Parathyroid adenoma (tissue), 2 donors: Measurements from ENCODE around the gene OR10A3.

ENCODE experiments used
- H2AFZ ChIP-seq: fragments of 300-600 bp; sonication (generic); one replicate; pipeline ENCODE4 v1.7.0; 2017; ENCODE audit warnings: antibody characterized with exemption, mild to moderate bottlenecking
- H3K27ac ChIP-seq: fragments of 300-600 bp; sonication (generic); one replicate; pipeline ENCODE4 v1.7.0; 2017
- H3K27me3 ChIP-seq: fragments of 300-600 bp; sonication (generic); one replicate; pipeline ENCODE4 v1.7.0; 2017; ENCODE audit warnings: low read length; ENCODE audit not compliant: control insufficient read depth, insufficient read depth
- H3K36me3 ChIP-seq: fragments of 300-600 bp; sonication (generic); one replicate; pipeline ENCODE4 v1.7.0; 2017; ENCODE audit warnings: low read length; ENCODE audit not compliant: control insufficient read depth, insufficient read depth
- H3K4me1 ChIP-seq: fragments of 300-600 bp; sonication (generic); one replicate; pipeline ENCODE4 v1.7.0; 2017; ENCODE audit warnings: control low read depth
- H3K4me2 ChIP-seq: fragments of 300-600 bp; sonication (generic); one replicate; pipeline ENCODE4 v1.7.0; 2017; ENCODE audit warnings: low read length
- H3K4me3 ChIP-seq: fragments of 300-600 bp; sonication (generic); one replicate; pipeline ENCODE4 v1.7.0; 2017; ENCODE audit warnings: low read depth, low read length
- H3K79me2 ChIP-seq: fragments of 300-600 bp; sonication (generic); one replicate; pipeline ENCODE4 v1.7.0; 2017; ENCODE audit warnings: control low read depth
- H3K9ac ChIP-seq: fragments of 300-600 bp; sonication (generic); one replicate; pipeline ENCODE4 v1.7.0; 2017; ENCODE audit warnings: mild to moderate bottlenecking
- H3K9me3 ChIP-seq: fragments of 300-600 bp; sonication (generic); one replicate; pipeline ENCODE4 v1.7.0; 2017; ENCODE audit warnings: low read length; ENCODE audit not compliant: control insufficient read depth
- TF ChIP-seq, protein P1 (sequence below): fragments of 300-600 bp; sonication (generic); IDR thresholded peaks from one replicate; pipeline ENCODE4 v1.7.0; 2017; ENCODE audit warnings: antibody characterized with exemption, mild to moderate bottlenecking
- donor health status: primary hyperparathyroidism.

Gene OR10A3

DNA sequence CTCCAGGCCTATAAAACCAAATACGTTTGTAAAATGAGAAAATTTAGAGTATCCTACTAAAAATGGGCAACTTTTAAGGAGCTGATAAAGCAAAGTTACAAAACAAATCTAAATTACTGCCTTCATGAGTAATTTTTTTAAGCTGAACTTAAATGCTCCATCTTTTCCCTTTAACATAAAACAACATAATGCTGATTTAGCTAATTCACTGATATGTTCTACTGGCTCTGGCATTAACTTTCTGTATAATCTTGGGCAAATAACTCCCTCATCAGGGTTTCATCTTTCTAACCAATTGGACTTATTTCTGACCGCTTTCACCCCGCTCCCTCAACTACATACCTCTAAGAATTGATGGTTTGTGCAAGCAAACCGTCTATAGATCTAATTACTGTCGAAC is 362 bp downstream of the OR10A3 start:
- H3K9me3 ChIP-seq: no peaks in the 10 kb centered on the region
- no peak overlapping the region for H3K4me2 ChIP-seq
- H3K4me3 ChIP-seq: no peak overlapping the region
- H3K4me1 ChIP-seq: no peaks in the 10 kb centered on the region
- H2AFZ ChIP-seq: no peak overlapping the region
- no peak overlapping the region for H3K27ac ChIP-seq
- TF ChIP-seq, protein P1, sequence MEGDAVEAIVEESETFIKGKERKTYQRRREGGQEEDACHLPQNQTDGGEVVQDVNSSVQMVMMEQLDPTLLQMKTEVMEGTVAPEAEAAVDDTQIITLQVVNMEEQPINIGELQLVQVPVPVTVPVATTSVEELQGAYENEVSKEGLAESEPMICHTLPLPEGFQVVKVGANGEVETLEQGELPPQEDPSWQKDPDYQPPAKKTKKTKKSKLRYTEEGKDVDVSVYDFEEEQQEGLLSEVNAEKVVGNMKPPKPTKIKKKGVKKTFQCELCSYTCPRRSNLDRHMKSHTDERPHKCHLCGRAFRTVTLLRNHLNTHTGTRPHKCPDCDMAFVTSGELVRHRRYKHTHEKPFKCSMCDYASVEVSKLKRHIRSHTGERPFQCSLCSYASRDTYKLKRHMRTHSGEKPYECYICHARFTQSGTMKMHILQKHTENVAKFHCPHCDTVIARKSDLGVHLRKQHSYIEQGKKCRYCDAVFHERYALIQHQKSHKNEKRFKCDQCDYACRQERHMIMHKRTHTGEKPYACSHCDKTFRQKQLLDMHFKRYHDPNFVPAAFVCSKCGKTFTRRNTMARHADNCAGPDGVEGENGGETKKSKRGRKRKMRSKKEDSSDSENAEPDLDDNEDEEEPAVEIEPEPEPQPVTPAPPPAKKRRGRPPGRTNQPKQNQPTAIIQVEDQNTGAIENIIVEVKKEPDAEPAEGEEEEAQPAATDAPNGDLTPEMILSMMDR: no peak
- no peaks in the 10 kb centered on the region for H3K36me3 ChIP-seq
- no peak overlapping the region for H3K9ac ChIP-seq
- H3K27me3 ChIP-seq: no peaks in the 10 kb centered on the region
- H3K79me2 ChIP-seq: no peaks in the 10 kb centered on the region

DNA sequence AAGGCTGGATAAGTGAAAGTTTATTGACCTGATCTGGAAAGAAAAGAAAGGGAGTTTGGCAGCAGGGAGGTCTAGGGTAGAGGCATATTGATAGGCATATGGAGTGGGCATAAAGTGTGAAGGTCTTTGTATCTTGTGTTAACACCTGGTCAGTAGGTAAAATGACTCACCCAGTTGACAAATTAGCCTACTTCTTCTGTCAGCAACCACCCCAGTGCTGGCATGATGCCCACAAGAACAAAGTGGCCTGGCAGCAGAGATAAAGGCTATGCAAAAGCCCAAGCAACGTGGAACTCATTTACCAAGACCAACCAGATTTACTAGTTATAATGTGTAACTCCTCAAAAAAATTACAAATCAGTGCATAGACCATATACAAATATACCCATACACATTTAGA is 4.9 kb downstream of the OR10A3 start:
- no peaks in the 10 kb centered on the region for H3K9me3 ChIP-seq
- no peaks in the 10 kb centered on the region for H3K36me3 ChIP-seq
- no peak overlapping the region for H3K4me2 ChIP-seq
- no peak overlapping the region for H3K4me3 ChIP-seq
- H3K4me1 ChIP-seq: no peaks in the 10 kb centered on the region
- no peak overlapping the region for H3K9ac ChIP-seq
- no peak overlapping the region for H3K27ac ChIP-seq
- H2AFZ ChIP-seq: no peak overlapping the region
- no peaks in the 10 kb centered on the region for H3K27me3 ChIP-seq
- H3K79me2 ChIP-seq: no peaks in the 10 kb centered on the region
- TF ChIP-seq, protein P1: no peak

DNA sequence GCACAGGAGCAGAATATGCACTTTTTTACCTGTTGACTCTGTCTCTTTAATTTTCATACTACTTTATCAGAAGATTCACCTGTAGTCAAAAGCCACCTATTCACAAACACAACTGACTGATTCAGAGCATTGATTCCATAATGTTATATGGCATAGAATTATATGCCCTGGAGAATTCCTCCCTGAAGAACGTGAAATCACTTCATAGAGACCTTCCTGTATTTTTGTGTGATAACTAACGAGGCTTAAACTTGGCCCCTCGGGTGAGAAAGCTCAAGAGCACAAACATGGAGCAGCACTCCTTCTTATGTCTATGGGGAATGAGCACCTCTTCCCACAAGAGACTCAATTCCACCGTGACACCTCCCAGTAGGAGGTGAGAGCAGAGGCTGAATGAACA is 10.3 kb downstream of the OR10A3 start, which contains the start of gene OR10A6:
TSS of gene OR10A6 (minus strand) at position 101 of the 400 bp plus-strand sequence. CDS start 2,606 bp downstream, outside the sequence.
- no peaks in the 10 kb centered on the region for H3K36me3 ChIP-seq

DNA sequence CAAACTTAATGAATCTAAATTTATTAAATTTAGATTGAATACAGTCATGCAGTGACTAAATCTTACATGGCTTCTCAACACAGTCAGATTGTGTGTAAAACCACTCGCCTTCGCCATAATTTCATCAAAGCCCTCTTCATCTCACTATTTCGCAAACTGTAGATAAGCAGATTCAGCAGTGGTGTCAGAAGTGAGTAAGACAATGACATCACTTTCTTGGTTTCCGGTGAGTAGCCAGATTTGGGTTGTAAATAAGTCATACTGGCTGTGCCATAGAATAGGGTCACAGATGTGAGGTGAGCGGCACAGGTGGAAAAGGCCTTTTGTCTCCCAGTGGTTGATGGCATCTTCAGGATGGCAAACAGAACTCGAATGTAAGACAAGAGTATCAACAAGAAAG is 13.9 kb downstream of the OR10A3 start:
- no peaks in the 10 kb centered on the region for H3K27me3 ChIP-seq
- no peaks in the 10 kb centered on the region for H3K36me3 ChIP-seq
- TF ChIP-seq, protein P1: no peak
- H3K79me2 ChIP-seq: no peaks in the 10 kb centered on the region
- no peak overlapping the region for H2AFZ ChIP-seq
- no peak overlapping the region for H3K4me3 ChIP-seq
- H3K9me3 ChIP-seq: no peaks in the 10 kb centered on the region
- no peaks in the 10 kb centered on the region for H3K4me1 ChIP-seq
- H3K27ac ChIP-seq: no peak overlapping the region
- no peak overlapping the region for H3K4me2 ChIP-seq
- H3K9ac ChIP-seq: no peak overlapping the region

More for the DNA sequence above, 10.3 kb downstream of the OR10A3 start, which contains the start of gene OR10A6:
- Histone ChIP-seq H3K9me3 (no peaks in the 10 kb centered on the region), H2AFZ (no peak within 1 kb of the TSS), H3K4me1 (no peaks in the 10 kb centered on the region), H3K27ac (no peak within 1 kb of the TSS), H3K27me3 (no peaks in the 10 kb centered on the region), H3K79me2 (no peaks in the 10 kb centered on the region), H3K4me3 (no peak within 1 kb of the TSS), H3K4me2 (no peak within 1 kb of the TSS), H3K9ac (no peak within 1 kb of the TSS)
- TF ChIP-seq, protein P1: no peak

DNA sequence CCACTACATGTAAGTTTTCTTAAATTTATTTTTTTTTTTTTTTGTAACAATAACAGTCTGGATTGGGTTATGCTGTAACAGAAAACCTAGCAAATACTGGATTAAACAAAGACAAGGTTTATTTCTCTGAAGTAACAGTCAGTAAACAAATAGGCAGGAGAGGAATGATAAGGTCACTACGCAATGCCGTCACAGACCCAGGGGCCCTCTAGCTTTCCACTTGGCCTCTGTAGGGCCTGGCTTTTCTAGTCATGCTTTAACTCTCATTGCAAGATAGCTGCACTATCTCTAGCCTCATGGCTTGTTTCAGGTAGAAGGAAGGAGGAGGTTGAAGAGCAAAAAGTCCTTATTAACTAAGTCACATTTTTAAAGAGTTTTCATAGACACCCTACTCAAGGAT is 17.0 kb downstream of the OR10A3 start:
- Histone ChIP-seq H3K9me3 (no peaks in the 10 kb centered on the region), H3K27me3 (no peaks in the 10 kb centered on the region), H2AFZ (no peak overlapping the region), H3K4me3 (no peak overlapping the region), H3K9ac (no peak overlapping the region), H3K27ac (no peak overlapping the region), H3K4me2 (no peak overlapping the region), H3K4me1 (no peaks in the 10 kb centered on the region), H3K36me3 (no peaks in the 10 kb centered on the region), H3K79me2 (no peaks in the 10 kb centered on the region)
- TF ChIP-seq, protein P1: no peak
